Measurements from ENCODE around the gene MAGEB4.

The MAGEB4 gene

DNA sequence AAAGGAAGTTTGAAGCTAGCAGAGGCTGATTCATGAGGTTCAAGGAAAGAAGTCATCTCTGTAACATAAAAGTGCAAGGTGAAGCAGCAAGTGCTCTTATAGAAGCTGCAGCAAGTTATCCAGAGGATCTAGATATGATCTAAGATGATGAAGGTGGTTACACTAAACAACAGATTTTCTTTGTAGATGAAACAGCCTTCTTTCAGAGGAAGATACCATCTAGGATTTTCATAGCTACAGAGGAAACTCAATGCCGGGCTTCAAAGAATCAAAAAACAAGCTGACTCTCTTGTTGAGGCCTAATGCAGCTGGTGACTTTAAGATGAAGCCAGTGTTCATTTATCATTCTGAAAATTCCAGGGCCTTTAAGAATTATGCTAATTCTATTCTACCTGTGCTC, 38.6 kb downstream of the MAGEB4 start:
- TF ChIP-seq, protein P1, sequence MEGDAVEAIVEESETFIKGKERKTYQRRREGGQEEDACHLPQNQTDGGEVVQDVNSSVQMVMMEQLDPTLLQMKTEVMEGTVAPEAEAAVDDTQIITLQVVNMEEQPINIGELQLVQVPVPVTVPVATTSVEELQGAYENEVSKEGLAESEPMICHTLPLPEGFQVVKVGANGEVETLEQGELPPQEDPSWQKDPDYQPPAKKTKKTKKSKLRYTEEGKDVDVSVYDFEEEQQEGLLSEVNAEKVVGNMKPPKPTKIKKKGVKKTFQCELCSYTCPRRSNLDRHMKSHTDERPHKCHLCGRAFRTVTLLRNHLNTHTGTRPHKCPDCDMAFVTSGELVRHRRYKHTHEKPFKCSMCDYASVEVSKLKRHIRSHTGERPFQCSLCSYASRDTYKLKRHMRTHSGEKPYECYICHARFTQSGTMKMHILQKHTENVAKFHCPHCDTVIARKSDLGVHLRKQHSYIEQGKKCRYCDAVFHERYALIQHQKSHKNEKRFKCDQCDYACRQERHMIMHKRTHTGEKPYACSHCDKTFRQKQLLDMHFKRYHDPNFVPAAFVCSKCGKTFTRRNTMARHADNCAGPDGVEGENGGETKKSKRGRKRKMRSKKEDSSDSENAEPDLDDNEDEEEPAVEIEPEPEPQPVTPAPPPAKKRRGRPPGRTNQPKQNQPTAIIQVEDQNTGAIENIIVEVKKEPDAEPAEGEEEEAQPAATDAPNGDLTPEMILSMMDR (IDR thresholded peaks at IDR 0.05; ENCODE audit: insufficient read depth, low read depth, low read length, missing control alignments), result no peak
- DNase-seq (ENCODE audit: low read depth), result no peak
- no peak overlapping the region for H3K4me3 ChIP-seq (ENCODE audit: low read depth, low read length)

DNA sequence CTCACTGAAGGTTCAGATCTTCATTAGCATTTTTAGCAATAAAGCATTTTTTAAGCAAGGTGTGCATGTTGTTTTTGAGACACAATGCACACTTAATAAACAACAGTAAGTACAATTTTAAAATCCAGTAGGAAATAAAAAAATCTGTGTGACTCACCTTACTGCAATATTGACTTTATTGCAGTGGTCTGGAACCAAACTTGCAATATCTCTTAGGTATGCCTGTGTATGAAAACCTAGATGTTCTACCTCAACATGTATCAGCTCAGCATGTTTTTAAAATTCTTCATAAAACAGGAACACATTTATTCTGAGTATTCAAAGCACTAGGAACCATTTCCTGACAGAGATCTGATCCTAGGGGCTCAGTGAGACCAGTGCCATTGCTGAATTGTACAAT, 40.7 kb downstream of the MAGEB4 start:
- H3K4me3 ChIP-seq (ENCODE audit: low read depth, low read length), result no peak overlapping the region
- TF ChIP-seq, protein P1 (IDR thresholded peaks at IDR 0.05; ENCODE audit: insufficient read depth, low read depth, low read length, missing control alignments), result no peak
- no peak for DNase-seq (ENCODE audit: low read depth)

DNA sequence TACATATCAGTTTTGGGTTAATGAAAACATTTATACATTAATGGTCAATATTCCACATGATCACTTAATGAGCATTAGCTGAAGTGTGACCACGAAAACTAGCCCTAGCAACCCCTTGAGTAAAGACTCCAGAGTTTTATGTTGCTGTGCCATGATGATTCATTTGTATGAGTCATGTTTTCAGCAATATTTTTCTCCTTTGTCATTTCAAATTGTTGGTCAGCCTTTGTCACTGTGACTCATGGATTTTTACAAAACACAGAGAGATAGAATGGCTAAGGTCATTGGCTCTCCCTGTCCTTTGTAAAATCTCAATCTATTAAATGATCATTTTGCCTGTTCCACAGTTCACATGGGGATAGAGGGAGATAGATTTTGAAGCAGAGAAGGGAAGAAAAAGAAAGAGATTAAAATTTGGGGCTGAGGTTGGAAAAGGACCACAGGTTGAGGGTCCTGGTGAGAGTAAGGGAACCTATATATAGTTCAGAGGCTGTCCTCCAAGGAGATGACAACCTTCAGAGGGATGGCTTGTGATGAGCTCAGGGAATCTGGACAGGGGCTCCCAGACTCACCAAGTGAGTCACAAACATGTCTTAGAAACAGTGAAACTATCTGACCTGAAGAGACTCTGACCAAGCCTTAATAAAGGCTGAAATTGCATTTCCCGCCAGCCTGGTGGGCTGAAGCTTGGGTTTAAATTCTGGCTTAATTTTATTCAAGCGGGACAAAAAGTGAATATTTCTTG, 41.8 kb downstream of the MAGEB4 start:
- no peak overlapping the region for H3K4me3 ChIP-seq (ENCODE audit: low read depth, low read length)
- no peak for DNase-seq (ENCODE audit: low read depth)
- TF ChIP-seq, protein P1 (IDR thresholded peaks at IDR 0.05; ENCODE audit: insufficient read depth, low read depth, low read length, missing control alignments), result no peak

Data from GM12865 (cell line).